Left lung (tissue), 10 donors: Measurements from ENCODE around the gene ABCC1. TPM values are rescaled to one million over a fixed set of nuclear protein-coding genes. Genes with fewer than 3 reads are reported as not detected.
"Not testable (repeated sequence)": the region's sequence is repeated elsewhere in the genome, so short reads cannot be mapped to it uniquely, and the experiment has no call there.

ENCODE experiments used
- ATAC-seq: fragments of 200-7000 bp; cut with Tn5 transposase; one replicate; pipeline ENCODE4 v1.9.1; 2020; ENCODE audit warnings: moderate library complexity
- DNase-seq, 4 donors: peaks; one replicate each; pipeline ENCODE4 v3.0.0-alpha.2; 2013 to 2020
- H3K27ac ChIP-seq, 2 donors: fragments of 200-600 bp; sonication (generic) in 1 of 2; one replicate each; pipeline versions ENCODE4 v1.5.0 to v1.8.0; 2020 to 2021
- H3K27me3 ChIP-seq, 2 donors: fragments of 200-600 bp; sonication (generic) in 1 of 2; one replicate each; pipeline versions ENCODE4 v1.5.0 to v1.8.0; 2020 to 2021
- H3K36me3 ChIP-seq, 2 donors: fragments of 200-600 bp; sonication (generic) in 1 of 2; one replicate each; pipeline versions ENCODE4 v1.5.0 to v1.8.0; 2020 to 2021
- H3K4me1 ChIP-seq, 2 donors: fragments of 200-600 bp; one replicate each; pipeline ENCODE4 v1.8.0; 2021
- H3K4me3 ChIP-seq, 2 donors: fragments of 200-600 bp; sonication (generic) in 1 of 2; one replicate each; pipeline versions ENCODE4 v1.5.0 to v1.8.0; 2020 to 2021; ENCODE audit warnings: mild to moderate bottlenecking in 1 of 2
- H3K9me3 ChIP-seq, 2 donors: fragments of 200-600 bp; sonication (generic) in 1 of 2; one replicate each; pipeline versions ENCODE4 v1.5.0 to v1.8.0; 2020 to 2021
- CTCF ChIP-seq, 2 donors: fragments of 200-600 bp; sonication (generic) in 1 of 2; IDR thresholded peaks; one replicate each; pipeline versions ENCODE4 v1.5.0 to v1.8.0; 2021; ENCODE audit warnings: antibody characterized with exemption in 2 of 2
- intact Hi-C, 2 donors: fragments of 100-400 bp; cut with DNase I; formaldehyde crosslinking; loops; one replicate each; pipeline versions ENCODE4 v1.11.2 to v1.14.2; 2022
- polyA plus RNA-seq, 6 donors: library from polyadenylated mRNA; unstranded; fragments of 120-200 nt; gene quantifications; one replicate each; pipeline ENCODE4 v1.2.1, GENCODE V29; 2013; ENCODE audit not compliant: insufficient read length in 6 of 6
- total RNA-seq, 2 donors: library from RNA; stranded (reverse); fragmentation: NEBNext Ultra II Directional; extraction: Animal tissue kit (Norgen Biotek cat#: 25700); gene quantifications; one replicate each; pipeline ENCODE4 v1.2.1, GENCODE V29; 2021
- donor health status: DM: no; HTN: yes; CAD: no.
- donor health status: DM: no; HTN: no; CAD: no.

ABCC1 gene
- total and polyA plus RNA-seq, 8 donors, result 29.3 to 44.6 (median 31.7) TPM

DNA sequence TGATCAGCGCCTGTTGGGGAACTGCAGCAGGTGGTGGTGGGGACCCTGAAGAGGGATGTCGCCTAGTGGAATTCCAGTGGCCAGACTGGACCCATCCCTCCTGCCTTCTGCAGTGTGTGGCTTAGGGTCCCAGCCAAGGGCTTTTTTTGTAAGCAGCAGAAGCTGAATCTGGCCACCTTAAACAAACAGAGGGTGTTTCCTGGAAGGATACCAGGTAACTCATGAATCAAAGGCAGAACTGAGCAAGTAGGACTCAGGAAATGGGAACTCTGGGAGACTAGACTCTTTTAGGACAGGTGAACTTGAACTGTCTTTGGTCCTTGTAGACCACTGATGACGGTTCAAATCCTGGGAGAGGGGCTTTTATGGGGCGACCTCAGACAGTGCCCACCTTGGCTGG lies 149.9 kb downstream of the ABCC1 start:
- Histone ChIP-seq H3K4me3 (no peak overlapping the region), H3K9me3 (no peaks in the 10 kb centered on the region), H3K27ac (no peak overlapping the region), H3K36me3 (peaks cover 0 to 72% of the 10 kb centered on the region in 2 donors), H3K27me3 (no peaks in the 10 kb centered on the region), H3K4me1 (peaks cover 0 to 12% of the 10 kb centered on the region in 2 donors)
- DNase-seq (no peak), ATAC-seq (no peak)
- no peak for TF ChIP-seq CTCF (IDR thresholded peaks at IDR 0.05)
- intact Hi-C loops, result no loop called here

DNA sequence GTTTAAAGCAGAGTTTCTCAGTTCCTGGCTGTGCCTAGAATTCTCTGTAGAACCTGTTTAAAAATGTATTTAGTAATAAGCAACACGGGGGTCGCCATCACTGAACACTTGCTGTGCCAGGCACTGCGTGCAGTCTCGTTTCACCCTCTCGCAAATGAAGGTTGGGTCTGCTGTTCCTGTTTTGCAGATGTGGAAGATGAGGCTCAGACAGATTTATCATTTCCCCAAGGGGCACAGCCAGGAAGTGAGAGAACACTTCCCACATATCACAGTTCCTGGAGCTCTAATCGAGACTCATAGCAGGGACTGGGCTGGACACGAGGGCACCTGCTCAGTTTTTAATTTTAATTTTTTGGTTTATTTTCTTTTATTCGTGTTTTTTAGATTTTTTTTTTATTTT lies 151.2 kb downstream of the ABCC1 start:
- no peak overlapping the region for H3K4me3 ChIP-seq
- H3K4me1 ChIP-seq, result peaks cover 0 to 12% of the 10 kb centered on the region in 2 donors
- DNase-seq (no peak), ATAC-seq (no peak)
- no peak overlapping the region for H3K27ac ChIP-seq
- no peaks in the 10 kb centered on the region for H3K27me3 ChIP-seq
- intact Hi-C loops, result no loop called here
- H3K9me3 ChIP-seq, result no peaks in the 10 kb centered on the region
- peaks cover 0 to 75% of the 10 kb centered on the region in 2 donors for H3K36me3 ChIP-seq
- TF ChIP-seq CTCF (IDR thresholded peaks at IDR 0.05), result no peak

GRCh38 chr16:16101585-16101984 lies 152.2 kb downstream of the ABCC1 start:
- Histone ChIP-seq H3K36me3 (peaks cover 0 to 78% of the 10 kb centered on the region in 2 donors), H3K4me3 (no peak overlapping the region), H3K9me3 (no peaks in the 10 kb centered on the region), H3K27me3 (no peaks in the 10 kb centered on the region), H3K4me1 (peaks cover 0 to 12% of the 10 kb centered on the region in 2 donors), H3K27ac (no peak overlapping the region)
- intact Hi-C loops, result no loop called here
- ATAC-seq (no peak), DNase-seq (no peak)
- TF ChIP-seq CTCF (IDR thresholded peaks at IDR 0.05), result no peak

DNA sequence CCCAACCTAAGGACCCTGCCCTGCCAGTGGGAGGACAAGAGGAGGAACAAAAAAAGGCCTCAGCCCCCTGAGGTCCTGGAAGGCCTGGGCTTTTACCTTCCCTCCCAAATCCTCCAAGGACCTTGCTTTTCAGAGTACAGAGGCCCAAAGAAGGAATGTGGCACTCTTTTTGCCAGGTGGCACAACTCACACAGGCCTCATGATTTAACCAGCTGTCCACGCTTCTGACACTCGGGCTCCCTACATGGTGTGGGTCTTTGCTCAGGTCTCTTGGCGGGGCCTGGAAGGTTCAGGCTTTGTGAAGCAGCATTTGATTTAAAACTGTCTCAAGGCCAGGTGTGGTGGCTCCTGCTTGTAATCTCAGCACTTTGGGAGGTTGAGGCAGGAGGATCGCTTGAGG lies 153.3 kb downstream of the ABCC1 start:
- DNase-seq, result no peak
- intact Hi-C loops, result no loop called here
- Histone ChIP-seq H3K27ac (no peak overlapping the region), H3K9me3 (no peaks in the 10 kb centered on the region), H3K27me3 (no peaks in the 10 kb centered on the region), H3K36me3 (peaks cover 0 to 79% of the 10 kb centered on the region in 2 donors), H3K4me3 (no peak overlapping the region), H3K4me1 (peaks cover 0 to 12% of the 10 kb centered on the region in 2 donors)
- no peak for TF ChIP-seq CTCF (IDR thresholded peaks at IDR 0.05)
- ATAC-seq, result no peak

- H3K4me3 ChIP-seq, H3K27ac ChIP-seq, ATAC-seq, H3K9me3 ChIP-seq, intact Hi-C loops, H3K27me3 ChIP-seq, DNase-seq: not testable (repeated sequence)
- Histone ChIP-seq H3K36me3 (peaks cover 0 to 79% of the 10 kb centered on the region in 2 donors), H3K4me1 (peaks cover 0 to 12% of the 10 kb centered on the region in 2 donors)
Observed at GRCh38 chr16:16104132-16104803, 154.9 kb downstream of the ABCC1 start.

GRCh38 chr16:16104804-16105141 lies 155.4 kb downstream of the ABCC1 start:
- H3K9me3 ChIP-seq, ATAC-seq, intact Hi-C loops, DNase-seq, H3K4me3 ChIP-seq, H3K27me3 ChIP-seq, H3K27ac ChIP-seq: not testable (repeated sequence)
- peaks cover 0 to 12% of the 10 kb centered on the region in 2 donors for H3K4me1 ChIP-seq
- H3K36me3 ChIP-seq, result peaks cover 0 to 82% of the 10 kb centered on the region in 2 donors
